HepG2 (cell line): Measurements from ENCODE around the gene NOL12. TPM values are rescaled to one million over a fixed set of nuclear protein-coding genes. Genes with fewer than 3 reads are reported as not detected.

Experiments used
- ATM ChIP-seq: fragments of 450-650 bp; IDR thresholded peaks from 2 replicates; pipeline ENCODE4 v1.7.1; 2017; ENCODE audit warnings: mild to moderate bottlenecking, borderline replicate concordance
- FOXC1 ChIP-seq: sonication (generic); formaldehyde crosslinking; IDR thresholded peaks from 2 replicates; pipeline ENCODE4 v1.8.0; 2022; ENCODE audit warnings: mild to moderate bottlenecking, missing genetic modification reagents, borderline replicate concordance
- ISL2 ChIP-seq: sonication (generic); formaldehyde crosslinking; IDR thresholded peaks from 2 replicates; pipeline ENCODE4 v1.5.0; 2020; ENCODE audit warnings: missing genetic modification reagents
- KAT8 ChIP-seq: IDR thresholded peaks from 2 replicates; pipeline ENCODE4 v1.6.1; 2016; ENCODE audit warnings: missing genetic modification reagents, missing compliant biosample characterization
- MIER3 ChIP-seq: IDR thresholded peaks from 2 replicates; pipeline ENCODE4 v1.6.1; 2016; ENCODE audit warnings: missing compliant biosample characterization, borderline replicate concordance
- NKX3-1 ChIP-seq: sonication (generic); formaldehyde crosslinking; IDR thresholded peaks from 2 replicates; pipeline ENCODE4 v1.5.0; 2020; ENCODE audit warnings: missing genetic modification reagents
- PHF5A ChIP-seq: IDR thresholded peaks from one replicate; pipeline ENCODE4 v1.6.1; 2018; ENCODE audit warnings: low read depth, missing genetic modification reagents; ENCODE audit not compliant: unreplicated experiment
- POLR2G ChIP-seq: fragments of 200-400 bp; formaldehyde crosslinking; IDR thresholded peaks from 2 replicates; pipeline ENCODE4 v1.6.1; 2018; ENCODE audit warnings: mild to moderate bottlenecking, low read depth, low read length, moderate library complexity
- RCOR2 ChIP-seq: IDR thresholded peaks from 2 replicates; pipeline ENCODE4 v1.6.1; 2016; ENCODE audit warnings: missing biosample characterization, missing genetic modification reagents
- SAP130 ChIP-seq: IDR thresholded peaks from 2 replicates; pipeline ENCODE4 v1.6.1; 2016; ENCODE audit warnings: low read depth
- THAP9 ChIP-seq: sonication (generic); formaldehyde crosslinking; IDR thresholded peaks from 2 replicates; pipeline ENCODE4; 2020; ENCODE audit warnings: missing genetic modification reagents, mild to moderate bottlenecking, borderline replicate concordance
- TIGD3 ChIP-seq: sonication (generic); formaldehyde crosslinking; IDR thresholded peaks from 2 replicates; pipeline ENCODE4 v1.5.1; 2020; ENCODE audit warnings: mild to moderate bottlenecking, missing genetic modification reagents, borderline replicate concordance
- ZBTB10 ChIP-seq: sonication (generic); formaldehyde crosslinking; IDR thresholded peaks from 2 replicates; pipeline ENCODE4 v1.4.0; 2020; ENCODE audit warnings: missing genetic modification reagents, borderline replicate concordance
- ZNF101 ChIP-seq: sonication (generic); formaldehyde crosslinking; IDR thresholded peaks from 2 replicates; pipeline ENCODE4 v1.4.0; 2020; ENCODE audit warnings: mild to moderate bottlenecking, low read depth, missing genetic modification reagents, borderline replicate concordance
- ZNF562 ChIP-seq: sonication (generic); formaldehyde crosslinking; IDR thresholded peaks from 2 replicates; pipeline ENCODE4 v1.8.0; 2022; ENCODE audit warnings: missing genetic modification reagents, borderline replicate concordance
- polyA plus RNA-seq, 8 experiments: library from polyadenylated mRNA; depleted of rRNA in 3 of 8; stranded (reverse) in 7 of 8; unstranded in 1 of 8; fragments of >200 nt; fragmentation: Illumina TruSeq in 4 of 8; extraction: Trizol in 4 of 8; gene quantifications; 2 replicates each; pipeline versions ENCODE4 v1.2.1 to v1.2.3, GENCODE V29; 2011 to 2016; ENCODE audit warnings: low read depth in 4 of 8, missing spikeins in 1 of 8, mixed read lengths in 1 of 8; ENCODE audit not compliant: insufficient read depth in 1 of 8
- total RNA-seq, 5 experiments: library from RNA; depleted of rRNA; stranded (reverse); fragments of >200 nt; fragmentation: Illumina TruSeq; extraction: Trizol; gene quantifications; 2 replicates each; pipeline ENCODE4 v1.2.3, GENCODE V29; 2016; ENCODE audit warnings: low read depth in 1 of 5
- TF ChIP-seq, protein P1 (sequence below): sonication (generic); formaldehyde crosslinking; IDR thresholded peaks from 2 replicates; pipeline ENCODE4 v1.4.0; 2020; ENCODE audit warnings: missing genetic modification reagents, borderline replicate concordance

Gene NOL12
- total and polyA plus RNA-seq, 2 of the 13 experiments (the other 11 are each of a cell fraction or from before 2014, with no cell fraction given) = 14.3 to 31.4 TPM

- no peak for TF ChIP-seq ATM
- TF ChIP-seq ZNF562 (CRISPR knock-in tag) = no peak
- TF ChIP-seq ZNF101 (CRISPR knock-in tag) = no peak
- peak; percentile 51 for TF ChIP-seq RCOR2 (CRISPR knock-in tag)
- TF ChIP-seq, protein P1, sequence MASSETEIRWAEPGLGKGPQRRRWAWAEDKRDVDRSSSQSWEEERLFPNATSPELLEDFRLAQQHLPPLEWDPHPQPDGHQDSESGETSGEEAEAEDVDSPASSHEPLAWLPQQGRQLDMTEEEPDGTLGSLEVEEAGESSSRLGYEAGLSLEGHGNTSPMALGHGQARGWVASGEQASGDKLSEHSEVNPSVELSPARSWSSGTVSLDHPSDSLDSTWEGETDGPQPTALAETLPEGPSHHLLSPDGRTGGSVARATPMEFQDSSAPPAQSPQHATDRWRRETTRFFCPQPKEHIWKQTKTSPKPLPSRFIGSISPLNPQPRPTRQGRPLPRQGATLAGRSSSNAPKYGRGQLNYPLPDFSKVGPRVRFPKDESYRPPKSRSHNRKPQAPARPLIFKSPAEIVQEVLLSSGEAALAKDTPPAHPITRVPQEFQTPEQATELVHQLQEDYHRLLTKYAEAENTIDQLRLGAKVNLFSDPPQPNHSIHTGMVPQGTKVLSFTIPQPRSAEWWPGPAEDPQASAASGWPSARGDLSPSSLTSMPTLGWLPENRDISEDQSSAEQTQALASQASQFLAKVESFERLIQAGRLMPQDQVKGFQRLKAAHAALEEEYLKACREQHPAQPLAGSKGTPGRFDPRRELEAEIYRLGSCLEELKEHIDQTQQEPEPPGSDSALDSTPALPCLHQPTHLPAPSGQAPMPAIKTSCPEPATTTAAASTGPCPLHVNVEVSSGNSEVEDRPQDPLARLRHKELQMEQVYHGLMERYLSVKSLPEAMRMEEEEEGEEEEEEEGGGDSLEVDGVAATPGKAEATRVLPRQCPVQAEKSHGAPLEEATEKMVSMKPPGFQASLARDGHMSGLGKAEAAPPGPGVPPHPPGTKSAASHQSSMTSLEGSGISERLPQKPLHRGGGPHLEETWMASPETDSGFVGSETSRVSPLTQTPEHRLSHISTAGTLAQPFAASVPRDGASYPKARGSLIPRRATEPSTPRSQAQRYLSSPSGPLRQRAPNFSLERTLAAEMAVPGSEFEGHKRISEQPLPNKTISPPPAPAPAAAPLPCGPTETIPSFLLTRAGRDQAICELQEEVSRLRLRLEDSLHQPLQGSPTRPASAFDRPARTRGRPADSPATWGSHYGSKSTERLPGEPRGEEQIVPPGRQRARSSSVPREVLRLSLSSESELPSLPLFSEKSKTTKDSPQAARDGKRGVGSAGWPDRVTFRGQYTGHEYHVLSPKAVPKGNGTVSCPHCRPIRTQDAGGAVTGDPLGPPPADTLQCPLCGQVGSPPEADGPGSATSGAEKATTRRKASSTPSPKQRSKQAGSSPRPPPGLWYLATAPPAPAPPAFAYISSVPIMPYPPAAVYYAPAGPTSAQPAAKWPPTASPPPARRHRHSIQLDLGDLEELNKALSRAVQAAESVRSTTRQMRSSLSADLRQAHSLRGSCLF (CRISPR knock-in tag) = no peak
- TF ChIP-seq POLR2G = peak; percentile 87
- TF ChIP-seq ZBTB10 = no peak; the same call in 1 of the 2 replicates
- peak; percentile 47 for TF ChIP-seq SAP130
- TF ChIP-seq THAP9 (CRISPR knock-in tag) = no peak
- TF ChIP-seq FOXC1 (CRISPR knock-in tag) = no peak
- peak; percentile 14; the same call in 1 of the 2 replicates for TF ChIP-seq MIER3 (CRISPR knock-in tag)
- no peak for TF ChIP-seq ISL2 (CRISPR knock-in tag)
- no peak for TF ChIP-seq NKX3-1 (CRISPR knock-in tag)
- TF ChIP-seq KAT8 (CRISPR knock-in tag) = peak; percentile 34; the same call in 1 of the 2 replicates
- TF ChIP-seq PHF5A = no peak
- TF ChIP-seq TIGD3 (CRISPR knock-in tag) = no peak
Measured at GRCh38 chr22:37674951-37675929, 10.9 kb upstream of the NOL12 start, which contains the start of gene LGALS1 (continued).
